IPS DF 6.9 (cell line): Measurements from ENCODE around the gene SEMA4D.

Source experiments
- DNase-seq: peaks from one replicate; pipeline ENCODE4 v3.0.0-alpha.2; 2013; ENCODE audit warnings: low read depth, low spot score
- H3K27ac ChIP-seq: one replicate; pipeline ENCODE4 v1.5.1; 2013; ENCODE audit warnings: low read length, control low read depth
- H3K27me3 ChIP-seq: 2 replicates; pipeline ENCODE4 v1.6.1; 2013; ENCODE audit warnings: mild to moderate bottlenecking, low read length; ENCODE audit not compliant: control insufficient read depth, insufficient read depth
- H3K36me3 ChIP-seq: 2 replicates; pipeline ENCODE4 v1.6.1; 2013; ENCODE audit warnings: low read length; ENCODE audit not compliant: control insufficient read depth, insufficient read depth
- H3K4me1 ChIP-seq: 2 replicates; pipeline ENCODE4 v1.6.1; 2013; ENCODE audit warnings: low read length; ENCODE audit not compliant: control insufficient read depth, insufficient read depth
- H3K4me3 ChIP-seq: 2 replicates; pipeline ENCODE4 v1.5.1; 2013; ENCODE audit warnings: mild to moderate bottlenecking, low read length
- H3K9me3 ChIP-seq: 2 replicates; pipeline ENCODE4 v1.6.1; 2013; ENCODE audit warnings: low read length, inconsistent platforms; ENCODE audit not compliant: control insufficient read depth, insufficient read depth
- WGBS: extraction: QIAGEN DNeasy Blood & Tissue Kit; methylation state at CpG from one replicate; pipeline ENCODE4 v1.1.7; 2013; ENCODE audit warnings: mixed read lengths, missing lambda C conversion rate; ENCODE audit not compliant: insufficient read length, insufficient coverage; 5-methylcytosine and 5-hydroxymethylcytosine counted together

SEMA4D gene

DNA sequence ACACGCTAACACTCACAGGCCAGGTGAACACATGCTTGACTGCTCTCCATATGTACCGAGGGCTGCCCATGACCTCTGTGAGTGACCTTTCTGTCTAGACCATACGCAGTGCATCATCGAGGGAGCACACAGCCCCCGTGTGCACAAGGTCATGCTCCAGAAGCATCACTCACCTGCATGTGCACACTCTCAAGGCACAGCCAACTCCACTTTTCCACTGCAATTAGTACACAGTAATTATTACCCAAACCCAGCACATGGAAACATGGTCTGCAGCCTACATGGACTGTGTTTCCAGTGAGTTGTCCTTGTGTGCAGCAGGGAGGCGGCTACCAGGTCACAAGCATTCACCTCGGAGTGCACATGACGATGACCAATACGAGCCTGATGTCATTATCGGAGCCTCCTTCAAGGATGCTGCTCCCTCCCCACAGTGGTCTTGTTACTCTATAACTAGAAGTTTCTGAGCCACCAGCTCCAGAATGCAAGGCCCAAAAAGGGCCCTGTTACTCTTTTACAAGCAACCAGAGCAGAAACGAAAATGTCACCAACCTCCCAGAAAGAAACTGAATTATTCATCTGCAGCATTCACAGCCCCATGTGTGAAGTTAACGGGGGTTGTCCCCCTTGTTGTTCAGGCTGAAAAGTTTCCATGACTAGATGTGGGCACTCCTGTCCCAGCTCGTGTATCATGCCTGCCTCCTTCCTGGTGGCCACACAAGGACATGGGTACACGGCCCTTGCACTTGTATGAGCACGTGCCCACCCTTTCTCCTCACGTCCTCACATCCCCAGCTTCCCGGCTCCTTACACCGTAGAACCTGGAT, 31.2 kb downstream of the SEMA4D start:
- WGBS = no CpG with 5 or more reads among the region's 18 CpGs
- Histone ChIP-seq H3K9me3 (no peaks in the 10 kb centered on the region), H3K27me3 (no peaks in the 10 kb centered on the region), H3K4me1 (peaks cover 21% of the 10 kb centered on the region), H3K27ac (no peak overlapping the region), H3K36me3 (no peaks in the 10 kb centered on the region), H3K4me3 (no peak overlapping the region)
- DNase-seq = no peak

GRCh38 chr9:89465726-89466308, 32.1 kb downstream of the SEMA4D start:
- no peaks in the 10 kb centered on the region for H3K27me3 ChIP-seq
- H3K36me3 ChIP-seq = no peaks in the 10 kb centered on the region
- no peak overlapping the region for H3K27ac ChIP-seq
- H3K9me3 ChIP-seq = no peaks in the 10 kb centered on the region
- no peak for DNase-seq
- peaks cover 20% of the 10 kb centered on the region for H3K4me1 ChIP-seq
- H3K4me3 ChIP-seq = no peak overlapping the region
- no CpG with 5 or more reads among the region's 10 CpGs for WGBS

GRCh38 chr9:89465001-89465451, 32.9 kb downstream of the SEMA4D start:
- WGBS = no CpG with 5 or more reads among the region's 7 CpGs
- H3K4me1 ChIP-seq = peaks cover 20% of the 10 kb centered on the region
- H3K9me3 ChIP-seq = no peaks in the 10 kb centered on the region
- H3K27ac ChIP-seq = no peak overlapping the region
- H3K4me3 ChIP-seq = no peak overlapping the region
- DNase-seq = no peak
- no peaks in the 10 kb centered on the region for H3K36me3 ChIP-seq
- H3K27me3 ChIP-seq = no peaks in the 10 kb centered on the region

DNA sequence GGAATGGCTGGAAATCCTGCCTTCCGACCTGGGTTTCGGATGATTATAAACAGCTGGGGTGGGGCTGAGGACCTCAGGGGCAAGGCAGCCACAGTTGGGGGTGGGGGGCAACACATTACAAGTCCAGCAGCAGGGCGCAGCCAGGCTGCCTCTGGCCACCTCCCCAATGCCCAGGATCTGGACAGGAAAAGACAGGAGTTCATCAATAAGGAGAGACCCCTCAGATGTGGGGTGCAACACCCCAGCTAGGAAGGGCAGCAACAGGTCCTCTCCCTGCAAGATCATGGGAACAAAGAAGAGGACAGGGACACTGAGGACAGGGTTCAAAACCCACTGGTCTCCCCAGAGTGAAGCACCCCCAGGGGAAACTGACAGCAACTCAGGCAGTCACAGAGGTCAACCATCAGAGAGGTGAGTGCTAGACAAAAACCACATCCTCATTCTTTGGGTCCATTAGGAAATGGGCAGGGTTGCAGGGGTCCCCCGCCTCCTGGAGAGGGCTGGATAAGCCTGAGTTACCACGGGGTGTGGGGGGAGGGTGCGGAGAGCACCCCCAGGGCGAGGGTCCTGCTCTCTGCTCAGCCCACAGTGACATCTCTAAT, 33.5 kb downstream of the SEMA4D start:
- WGBS = no CpG with 5 or more reads among the region's 7 CpGs
- H3K36me3 ChIP-seq = no peaks in the 10 kb centered on the region
- no peaks in the 10 kb centered on the region for H3K27me3 ChIP-seq
- peaks cover 21% of the 10 kb centered on the region for H3K4me1 ChIP-seq
- no peak overlapping the region for H3K4me3 ChIP-seq
- H3K9me3 ChIP-seq = no peaks in the 10 kb centered on the region
- DNase-seq = no peak
- no peak overlapping the region for H3K27ac ChIP-seq

DNA sequence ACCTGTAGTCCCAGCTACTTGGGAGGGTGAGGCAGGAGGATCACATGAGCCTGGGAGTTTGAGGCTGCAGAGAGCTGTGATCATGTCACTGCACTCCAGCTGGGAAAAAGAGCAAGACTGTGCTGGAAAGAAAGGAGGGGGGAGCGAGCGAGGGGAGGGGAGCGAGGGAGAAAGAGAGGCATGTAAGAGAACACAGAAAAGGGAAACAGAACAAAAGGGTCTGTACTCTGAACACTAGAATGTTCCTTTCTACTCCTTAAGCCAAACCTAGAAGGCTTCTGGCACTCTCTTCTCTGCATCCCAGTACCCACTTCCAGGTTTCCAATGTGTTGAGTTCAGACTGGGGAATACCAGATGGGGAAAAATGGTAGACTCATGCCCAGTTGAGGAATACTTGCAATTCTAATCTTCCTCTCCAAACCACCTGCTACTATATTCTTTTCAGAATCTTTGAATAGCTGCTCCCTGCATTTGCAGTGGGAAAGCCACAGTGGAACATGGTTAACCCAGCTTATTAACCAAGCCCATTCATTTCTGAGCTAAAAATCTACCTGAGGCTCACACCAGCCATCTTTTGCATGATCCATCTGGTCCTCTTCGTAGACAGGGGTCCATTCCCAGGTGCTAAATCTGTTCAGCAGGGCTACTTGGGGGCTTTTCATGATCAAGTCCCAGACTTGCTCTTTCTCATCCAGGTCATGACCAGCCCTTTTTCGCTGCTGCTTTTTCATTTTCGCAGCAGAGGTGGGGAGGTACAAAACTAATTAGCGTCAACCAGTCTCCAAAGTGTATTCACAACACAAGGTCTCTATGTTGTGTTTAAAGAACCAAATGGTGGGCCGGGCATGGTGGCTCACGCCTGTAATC, 34.9 kb downstream of the SEMA4D start:
- Histone ChIP-seq H3K9me3 (no peaks in the 10 kb centered on the region), H3K4me1 (peaks cover 17% of the 10 kb centered on the region), H3K4me3 (no peak overlapping the region), H3K27me3 (no peaks in the 10 kb centered on the region), H3K36me3 (no peaks in the 10 kb centered on the region), H3K27ac (no peak overlapping the region)
- WGBS = no CpG with 5 or more reads among the region's 9 CpGs
- no peak for DNase-seq

DNA sequence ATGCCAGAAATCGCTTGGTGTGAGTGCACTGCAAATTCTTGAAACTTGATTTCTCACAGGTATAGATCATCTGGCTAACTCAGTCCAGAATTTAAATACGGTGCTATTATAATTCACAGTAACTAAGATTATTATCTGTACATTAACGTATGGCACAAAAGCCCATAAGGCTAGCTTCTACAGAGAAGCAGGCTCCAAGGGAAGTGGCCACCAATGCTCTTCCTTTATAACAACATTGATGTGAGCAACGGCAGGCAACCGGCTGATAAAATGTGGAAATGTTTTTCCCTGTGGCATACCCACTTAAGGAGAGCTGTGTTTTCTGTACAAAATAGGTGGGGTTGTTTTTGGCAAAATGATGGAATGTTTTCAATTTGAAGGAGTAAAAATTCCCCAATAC, 35.7 kb downstream of the SEMA4D start:
- Histone ChIP-seq H3K9me3 (no peaks in the 10 kb centered on the region), H3K27me3 (no peaks in the 10 kb centered on the region), H3K36me3 (no peaks in the 10 kb centered on the region), H3K4me3 (no peak overlapping the region), H3K4me1 (peaks cover 13% of the 10 kb centered on the region), H3K27ac (no peak overlapping the region)
- DNase-seq = no peak
- no CpG with 5 or more reads among the region's 5 CpGs for WGBS

- Histone ChIP-seq H3K4me3 (no peak overlapping the region), H3K27me3 (no peaks in the 10 kb centered on the region), H3K9me3 (no peaks in the 10 kb centered on the region), H3K4me1 (peaks cover 7% of the 10 kb centered on the region), H3K36me3 (no peaks in the 10 kb centered on the region), H3K27ac (no peak overlapping the region)
- no peak for DNase-seq
- WGBS = no CpG with 5 or more reads among the region's 8 CpGs
Observed at GRCh38 chr9:89461265-89461664, 36.6 kb downstream of the SEMA4D start.

DNA sequence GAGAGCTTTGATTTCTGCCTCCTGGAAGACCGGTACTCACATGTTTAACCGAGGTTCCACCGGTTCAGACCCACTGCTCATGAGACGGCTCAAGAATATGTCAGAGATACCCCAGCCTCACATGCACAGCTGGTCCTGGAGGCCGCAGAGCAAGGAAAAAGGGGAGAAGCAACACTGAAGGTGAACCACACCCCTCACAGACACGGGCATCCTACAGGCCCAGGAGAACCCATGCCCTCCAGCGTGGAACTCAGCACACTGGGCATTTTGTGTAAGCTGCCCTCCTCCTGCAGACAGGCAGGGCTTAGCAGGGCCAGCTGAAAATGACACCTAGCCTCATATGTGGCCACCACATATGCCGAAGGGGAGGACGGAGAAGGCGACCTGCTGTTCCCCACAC, 37.4 kb downstream of the SEMA4D start:
- Histone ChIP-seq H3K4me3 (no peak overlapping the region), H3K9me3 (no peaks in the 10 kb centered on the region), H3K27ac (no peak overlapping the region), H3K4me1 (peaks cover 2% of the 10 kb centered on the region), H3K27me3 (no peaks in the 10 kb centered on the region), H3K36me3 (no peaks in the 10 kb centered on the region)
- WGBS = no CpG with 5 or more reads among the region's 10 CpGs
- DNase-seq = no peak

GRCh38 chr9:89458768-89459496, 39.0 kb downstream of the SEMA4D start:
- Histone ChIP-seq H3K27ac (no peak overlapping the region), H3K9me3 (no peaks in the 10 kb centered on the region), H3K27me3 (no peaks in the 10 kb centered on the region), H3K36me3 (peaks cover 7% of the 10 kb centered on the region), H3K4me3 (no peak overlapping the region), H3K4me1 (peaks cover 2% of the 10 kb centered on the region)
- DNase-seq = no peak
- WGBS = 100% methylated on average over 1 of the region's 8 CpGs
